Measurements from ENCODE around the gene BTNL3. TPM values are rescaled to one million over a fixed set of nuclear protein-coding genes. Genes with fewer than 3 reads are reported as not detected.
"Not testable (repeated sequence)": the region's sequence is repeated elsewhere in the genome, so short reads cannot be mapped to it uniquely, and the experiment has no call there.

The BTNL3 gene
- total RNA-seq, 1 donor from 2014 or later: not detected

- Mint-ChIP-seq H3K4me1 (ENCODE audit: low read depth) (no peaks in the 10 kb centered on the region), H3K9me3 (ENCODE audit: low read depth) (no peaks in the 10 kb centered on the region), H3K27ac (ENCODE audit: unreplicated experiment) (no peak overlapping the region), H3K27me3 (ENCODE audit: low read depth) (peaks cover 49% of the 10 kb centered on the region), H3K4me3 (ENCODE audit: unreplicated experiment) (no peak overlapping the region), H3K36me3 (ENCODE audit: low read depth) (no peaks in the 10 kb centered on the region)
- TF ChIP-seq, protein P1, sequence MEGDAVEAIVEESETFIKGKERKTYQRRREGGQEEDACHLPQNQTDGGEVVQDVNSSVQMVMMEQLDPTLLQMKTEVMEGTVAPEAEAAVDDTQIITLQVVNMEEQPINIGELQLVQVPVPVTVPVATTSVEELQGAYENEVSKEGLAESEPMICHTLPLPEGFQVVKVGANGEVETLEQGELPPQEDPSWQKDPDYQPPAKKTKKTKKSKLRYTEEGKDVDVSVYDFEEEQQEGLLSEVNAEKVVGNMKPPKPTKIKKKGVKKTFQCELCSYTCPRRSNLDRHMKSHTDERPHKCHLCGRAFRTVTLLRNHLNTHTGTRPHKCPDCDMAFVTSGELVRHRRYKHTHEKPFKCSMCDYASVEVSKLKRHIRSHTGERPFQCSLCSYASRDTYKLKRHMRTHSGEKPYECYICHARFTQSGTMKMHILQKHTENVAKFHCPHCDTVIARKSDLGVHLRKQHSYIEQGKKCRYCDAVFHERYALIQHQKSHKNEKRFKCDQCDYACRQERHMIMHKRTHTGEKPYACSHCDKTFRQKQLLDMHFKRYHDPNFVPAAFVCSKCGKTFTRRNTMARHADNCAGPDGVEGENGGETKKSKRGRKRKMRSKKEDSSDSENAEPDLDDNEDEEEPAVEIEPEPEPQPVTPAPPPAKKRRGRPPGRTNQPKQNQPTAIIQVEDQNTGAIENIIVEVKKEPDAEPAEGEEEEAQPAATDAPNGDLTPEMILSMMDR (IDR thresholded peaks at IDR 0.05): no peak
- DNase-seq (ENCODE audit: low spot score): no peak
Observed at GRCh38 chr5:181044093-181044599, 55.5 kb downstream of the BTNL3 start.

DNA sequence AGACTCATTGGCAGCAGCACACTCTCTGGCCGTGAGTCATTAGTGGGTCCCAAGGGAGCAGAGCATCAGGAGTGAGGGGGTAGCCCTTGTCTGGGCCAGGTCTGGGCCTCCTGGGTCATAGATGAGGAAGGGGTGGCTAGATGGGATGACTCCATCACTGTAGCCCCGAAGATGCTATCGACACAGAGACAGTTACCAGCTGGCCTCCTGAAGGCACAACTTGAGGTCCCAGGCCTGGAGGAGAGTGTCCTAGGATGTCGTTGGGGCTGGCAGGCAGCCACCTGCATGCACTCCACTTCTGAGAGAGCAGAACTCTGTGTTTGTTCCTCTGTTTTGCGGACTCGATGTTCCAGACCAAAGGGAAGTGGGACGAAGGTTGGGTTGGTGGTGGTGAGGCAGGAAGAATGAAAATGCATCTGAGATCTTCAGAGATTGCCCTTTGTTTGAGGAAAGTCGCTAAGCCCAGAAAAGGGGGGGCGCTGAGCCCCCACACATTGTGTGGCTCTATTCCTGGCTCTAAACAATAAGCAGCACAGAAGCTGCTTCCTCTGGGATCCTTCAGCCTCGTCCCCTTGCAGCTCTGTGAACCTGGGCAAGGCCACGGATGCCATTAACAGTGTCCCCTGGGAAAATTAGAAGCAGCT lies 56.1 kb downstream of the BTNL3 start:
- Mint-ChIP-seq H3K4me3 (ENCODE audit: unreplicated experiment) (no peak overlapping the region), H3K27ac (ENCODE audit: unreplicated experiment) (no peak overlapping the region), H3K9me3 (ENCODE audit: low read depth) (no peaks in the 10 kb centered on the region), H3K4me1 (ENCODE audit: low read depth) (no peaks in the 10 kb centered on the region), H3K36me3 (ENCODE audit: low read depth) (no peaks in the 10 kb centered on the region), H3K27me3 (ENCODE audit: low read depth) (peaks cover 52% of the 10 kb centered on the region)
- TF ChIP-seq, protein P1 (IDR thresholded peaks at IDR 0.05): no peak
- DNase-seq (ENCODE audit: low spot score): no peak

GRCh38 chr5:181045316-181045715 lies 56.7 kb downstream of the BTNL3 start:
- no peak for DNase-seq (ENCODE audit: low spot score)

GRCh38 chr5:181045857-181046256 lies 57.2 kb downstream of the BTNL3 start:
- H3K27me3 Mint-ChIP-seq (ENCODE audit: low read depth): peaks cover 54% of the 10 kb centered on the region
- not testable (repeated sequence) for H3K27ac Mint-ChIP-seq (ENCODE audit: unreplicated experiment); H3K9me3 Mint-ChIP-seq (ENCODE audit: low read depth); H3K36me3 Mint-ChIP-seq (ENCODE audit: low read depth); DNase-seq (ENCODE audit: low spot score); H3K4me3 Mint-ChIP-seq (ENCODE audit: unreplicated experiment); H3K4me1 Mint-ChIP-seq (ENCODE audit: low read depth)

More at GRCh38 chr5:181045316-181045715, 56.7 kb downstream of the BTNL3 start:
- Mint-ChIP-seq H3K27me3 (ENCODE audit: low read depth) (peaks cover 52% of the 10 kb centered on the region), H3K4me1 (ENCODE audit: low read depth) (no peaks in the 10 kb centered on the region), H3K4me3 (ENCODE audit: unreplicated experiment) (no peak overlapping the region), H3K9me3 (ENCODE audit: low read depth) (no peaks in the 10 kb centered on the region), H3K36me3 (ENCODE audit: low read depth) (no peaks in the 10 kb centered on the region), H3K27ac (ENCODE audit: unreplicated experiment) (no peak overlapping the region)
- TF ChIP-seq, protein P1 (IDR thresholded peaks at IDR 0.05): no peak

- Mint-ChIP-seq H3K36me3 (ENCODE audit: low read depth) (no peaks in the 10 kb centered on the region), H3K4me3 (ENCODE audit: unreplicated experiment) (no peak overlapping the region), H3K27me3 (ENCODE audit: low read depth) (peaks cover 51% of the 10 kb centered on the region), H3K9me3 (ENCODE audit: low read depth) (no peaks in the 10 kb centered on the region), H3K4me1 (ENCODE audit: low read depth) (peaks cover 5% of the 10 kb centered on the region), H3K27ac (ENCODE audit: unreplicated experiment) (no peak overlapping the region)
- TF ChIP-seq, protein P1 (IDR thresholded peaks at IDR 0.05): no peak
- no peak for DNase-seq (ENCODE audit: low spot score)
Observed at GRCh38 chr5:181047288-181047687, 58.6 kb downstream of the BTNL3 start.

DNA sequence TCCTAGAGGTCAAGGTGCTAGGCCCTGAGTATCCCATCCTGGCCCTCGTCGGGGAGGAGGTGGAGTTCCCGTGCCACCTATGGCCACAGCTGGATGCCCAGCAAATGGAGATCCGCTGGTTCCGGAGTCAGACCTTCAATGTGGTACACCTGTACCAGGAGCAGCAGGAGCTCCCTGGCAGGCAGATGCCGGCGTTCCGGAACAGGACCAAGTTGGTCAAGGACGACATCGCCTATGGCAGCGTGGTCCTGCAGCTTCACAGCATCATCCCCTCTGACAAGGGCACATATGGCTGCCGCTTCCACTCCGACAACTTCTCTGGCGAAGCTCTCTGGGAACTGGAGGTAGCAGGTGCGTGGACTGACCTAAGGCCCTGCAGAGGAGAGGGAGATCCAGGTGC lies 59.3 kb downstream of the BTNL3 start:
- H3K4me3 Mint-ChIP-seq (ENCODE audit: unreplicated experiment): no peak overlapping the region
- H3K4me1 Mint-ChIP-seq (ENCODE audit: low read depth): peaks cover 7% of the 10 kb centered on the region

More for the DNA sequence above, 59.3 kb downstream of the BTNL3 start:
- TF ChIP-seq, protein P1 (IDR thresholded peaks at IDR 0.05): no peak
- no peak overlapping the region for H3K27ac Mint-ChIP-seq (ENCODE audit: unreplicated experiment)
- no peaks in the 10 kb centered on the region for H3K9me3 Mint-ChIP-seq (ENCODE audit: low read depth)
- peaks cover 50% of the 10 kb centered on the region for H3K27me3 Mint-ChIP-seq (ENCODE audit: low read depth)
- DNase-seq (ENCODE audit: low spot score): no peak
- H3K36me3 Mint-ChIP-seq (ENCODE audit: low read depth): no peaks in the 10 kb centered on the region

Data from chondrocyte (in vitro differentiated cells).